Tibial nerve (tissue), 4 donors: ENCODE measurements around the gene CASP7.

Experiments used
- EP300 ChIP-seq, 2 donors: sonication (generic); formaldehyde crosslinking; IDR thresholded peaks; one replicate each; pipeline ENCODE4 v1.6.1; 2017; ENCODE audit warnings: antibody characterized with exemption in 2 of 2, mild to moderate bottlenecking in 1 of 2
- POLR2A ChIP-seq, 2 donors: fragments of 450-650 bp; IDR thresholded peaks; one replicate each; pipeline ENCODE4 v1.6.1; 2017; ENCODE audit warnings: antibody characterized with exemption in 2 of 2, mild to moderate bottlenecking in 2 of 2, moderate library complexity in 2 of 2
- TF ChIP-seq, protein P1 (sequence below), 5 experiments: fragments of 200-600 bp in 3 of 5; fragments of 450-650 bp in 2 of 5; sonication (generic) in 3 of 5; IDR thresholded peaks; one replicate each; pipeline ENCODE4 v1.5.1; 2016 to 2019; ENCODE audit warnings: antibody characterized with exemption in 5 of 5, mild to moderate bottlenecking in 3 of 5, moderate library complexity in 2 of 5

DNA sequence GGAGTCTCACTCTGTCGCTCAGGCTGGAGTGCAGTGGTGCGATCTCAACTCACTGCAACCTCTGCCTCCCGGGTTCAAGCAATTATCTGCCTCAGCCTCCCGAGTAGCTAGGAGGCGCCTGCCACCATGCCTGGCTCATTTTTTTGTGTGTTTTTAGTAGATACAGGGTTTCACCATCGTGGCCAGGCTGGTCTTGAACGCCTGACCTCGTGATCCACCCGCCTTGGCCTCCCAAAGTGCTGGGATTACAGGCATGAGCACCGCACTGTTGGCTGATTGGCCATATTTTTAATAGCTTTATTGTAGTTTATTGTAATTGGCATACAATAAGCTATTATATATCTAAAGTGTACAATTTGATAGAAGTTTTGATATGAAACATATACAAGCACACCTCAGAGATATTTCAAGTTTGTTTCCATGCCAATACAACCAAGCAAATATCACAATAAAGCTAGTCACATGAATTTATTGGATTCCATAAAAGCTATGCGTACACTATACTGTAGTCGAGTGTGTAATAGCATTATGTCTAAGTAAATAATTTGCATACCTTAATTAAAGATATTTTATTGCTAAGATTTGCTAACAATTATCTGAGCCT is 77.3 kb downstream of the CASP7 start:
- TF ChIP-seq, protein P1, sequence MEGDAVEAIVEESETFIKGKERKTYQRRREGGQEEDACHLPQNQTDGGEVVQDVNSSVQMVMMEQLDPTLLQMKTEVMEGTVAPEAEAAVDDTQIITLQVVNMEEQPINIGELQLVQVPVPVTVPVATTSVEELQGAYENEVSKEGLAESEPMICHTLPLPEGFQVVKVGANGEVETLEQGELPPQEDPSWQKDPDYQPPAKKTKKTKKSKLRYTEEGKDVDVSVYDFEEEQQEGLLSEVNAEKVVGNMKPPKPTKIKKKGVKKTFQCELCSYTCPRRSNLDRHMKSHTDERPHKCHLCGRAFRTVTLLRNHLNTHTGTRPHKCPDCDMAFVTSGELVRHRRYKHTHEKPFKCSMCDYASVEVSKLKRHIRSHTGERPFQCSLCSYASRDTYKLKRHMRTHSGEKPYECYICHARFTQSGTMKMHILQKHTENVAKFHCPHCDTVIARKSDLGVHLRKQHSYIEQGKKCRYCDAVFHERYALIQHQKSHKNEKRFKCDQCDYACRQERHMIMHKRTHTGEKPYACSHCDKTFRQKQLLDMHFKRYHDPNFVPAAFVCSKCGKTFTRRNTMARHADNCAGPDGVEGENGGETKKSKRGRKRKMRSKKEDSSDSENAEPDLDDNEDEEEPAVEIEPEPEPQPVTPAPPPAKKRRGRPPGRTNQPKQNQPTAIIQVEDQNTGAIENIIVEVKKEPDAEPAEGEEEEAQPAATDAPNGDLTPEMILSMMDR (IDR thresholded peaks at IDR 0.05), result no peak
- TF ChIP-seq EP300 (IDR thresholded peaks at IDR 0.05) (no peak), POLR2A (IDR thresholded peaks at IDR 0.05) (no peak)
